ACC112 (cell line): ENCODE data around the gene PREP.

Experiments
- H2AFZ ChIP-seq: fragments of 200-600 bp; sonication (generic); one replicate; pipeline ENCODE4 v1.6.0; 2017; ENCODE audit warnings: antibody characterized with exemption, low read length; ENCODE audit not compliant: unreplicated experiment
- H3K27ac ChIP-seq: fragments of 200-600 bp; sonication (generic); 2 replicates; pipeline ENCODE4 v1.5.1; 2014; ENCODE audit warnings: low read depth, mild to moderate bottlenecking, antibody characterized with exemption, low read length, moderate library complexity
- H3K27me3 ChIP-seq: fragments of 200-600 bp; sonication (generic); 2 replicates; pipeline ENCODE4 v1.6.1; 2014; ENCODE audit warnings: mild to moderate bottlenecking, antibody characterized with exemption, low read length, moderate library complexity, mixed read lengths; ENCODE audit not compliant: insufficient read depth
- H3K36me3 ChIP-seq: fragments of 200-600 bp; sonication (generic); 2 replicates; pipeline ENCODE4 v1.6.1; 2016; ENCODE audit warnings: mild to moderate bottlenecking, antibody characterized with exemption, low read length, moderate library complexity, mixed read lengths; ENCODE audit not compliant: insufficient read depth
- H3K4me1 ChIP-seq: fragments of 200-600 bp; sonication (generic); one replicate; pipeline ENCODE4 v1.6.1; 2016; ENCODE audit warnings: low read length, mixed read lengths; ENCODE audit not compliant: insufficient read depth, unreplicated experiment, control insufficient read depth
- H3K4me3 ChIP-seq: fragments of 200-600 bp; sonication (generic); 2 replicates; pipeline ENCODE4 v1.5.1; 2014; ENCODE audit warnings: mild to moderate bottlenecking, low read depth, low read length
- H3K79me2 ChIP-seq: fragments of 200-600 bp; sonication (generic); one replicate; pipeline ENCODE4 v1.6.0; 2016; ENCODE audit warnings: low read length; ENCODE audit not compliant: control insufficient read depth, unreplicated experiment, insufficient read depth

The PREP gene

DNA sequence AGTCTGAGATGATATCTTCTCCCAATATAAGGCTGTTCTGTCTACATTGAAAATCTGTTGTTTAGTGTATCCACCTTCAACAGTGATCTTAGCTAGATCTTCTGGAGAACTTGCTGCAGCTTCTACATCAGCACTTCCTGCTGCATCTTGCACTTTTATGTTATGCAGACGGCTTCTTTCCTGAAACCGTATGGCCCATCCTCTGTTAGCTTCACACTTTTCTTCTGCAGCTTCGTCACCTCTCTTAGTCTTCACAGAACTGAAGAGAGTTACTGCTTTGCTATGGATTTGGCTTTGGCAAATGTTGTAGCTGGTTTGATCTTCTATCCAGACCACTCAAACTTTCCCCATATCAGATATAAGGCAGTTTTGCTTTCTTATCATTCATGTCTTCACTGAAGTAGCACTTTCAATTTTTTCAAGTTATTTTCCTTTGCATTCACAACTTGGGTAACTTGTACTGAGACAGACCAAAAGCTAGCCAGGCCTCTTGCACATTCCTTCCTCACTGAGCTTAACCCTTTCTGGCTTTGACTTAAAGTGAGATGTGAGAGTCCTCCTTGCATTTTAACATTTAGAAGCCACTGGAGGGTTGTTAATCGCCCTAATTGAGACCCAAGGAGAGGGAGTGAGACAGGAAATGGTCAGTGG, 110.1 kb downstream of the PREP start:
- Histone ChIP-seq H3K27me3 (no peaks in the 10 kb centered on the region), H3K4me3 (no peak overlapping the region), H3K4me1 (no peaks in the 10 kb centered on the region), H3K79me2 (no peaks in the 10 kb centered on the region), H3K27ac (no peak overlapping the region), H3K36me3 (0 out of 2 replicates have a peak, but pooled peaks cover 8% of the 10 kb centered on the region), H2AFZ (no peak overlapping the region)

DNA sequence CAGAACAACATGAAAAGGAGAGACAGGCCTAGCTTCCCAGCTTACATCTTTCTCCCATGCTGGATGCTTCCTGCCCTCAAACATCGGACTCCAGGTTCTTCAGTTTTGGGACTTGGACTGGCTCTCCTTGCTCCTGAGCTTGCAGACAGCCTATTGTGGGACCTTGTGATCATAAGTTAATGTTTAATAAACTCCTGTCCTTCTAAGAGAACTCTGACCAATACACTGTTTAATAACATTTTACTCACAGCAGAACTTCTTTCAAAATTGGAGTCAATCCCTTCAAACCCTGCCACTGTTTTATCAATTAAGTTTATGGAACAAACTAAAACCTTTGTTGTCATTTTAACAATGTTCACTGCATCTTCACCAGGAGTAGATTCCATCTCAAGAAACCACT, 111.4 kb downstream of the PREP start:
- Histone ChIP-seq H3K79me2 (no peaks in the 10 kb centered on the region), H2AFZ (no peak overlapping the region), H3K27ac (no peak overlapping the region), H3K27me3 (no peaks in the 10 kb centered on the region), H3K4me3 (no peak overlapping the region), H3K36me3 (0 out of 2 replicates have a peak, but pooled peaks cover 8% of the 10 kb centered on the region), H3K4me1 (no peaks in the 10 kb centered on the region)

DNA sequence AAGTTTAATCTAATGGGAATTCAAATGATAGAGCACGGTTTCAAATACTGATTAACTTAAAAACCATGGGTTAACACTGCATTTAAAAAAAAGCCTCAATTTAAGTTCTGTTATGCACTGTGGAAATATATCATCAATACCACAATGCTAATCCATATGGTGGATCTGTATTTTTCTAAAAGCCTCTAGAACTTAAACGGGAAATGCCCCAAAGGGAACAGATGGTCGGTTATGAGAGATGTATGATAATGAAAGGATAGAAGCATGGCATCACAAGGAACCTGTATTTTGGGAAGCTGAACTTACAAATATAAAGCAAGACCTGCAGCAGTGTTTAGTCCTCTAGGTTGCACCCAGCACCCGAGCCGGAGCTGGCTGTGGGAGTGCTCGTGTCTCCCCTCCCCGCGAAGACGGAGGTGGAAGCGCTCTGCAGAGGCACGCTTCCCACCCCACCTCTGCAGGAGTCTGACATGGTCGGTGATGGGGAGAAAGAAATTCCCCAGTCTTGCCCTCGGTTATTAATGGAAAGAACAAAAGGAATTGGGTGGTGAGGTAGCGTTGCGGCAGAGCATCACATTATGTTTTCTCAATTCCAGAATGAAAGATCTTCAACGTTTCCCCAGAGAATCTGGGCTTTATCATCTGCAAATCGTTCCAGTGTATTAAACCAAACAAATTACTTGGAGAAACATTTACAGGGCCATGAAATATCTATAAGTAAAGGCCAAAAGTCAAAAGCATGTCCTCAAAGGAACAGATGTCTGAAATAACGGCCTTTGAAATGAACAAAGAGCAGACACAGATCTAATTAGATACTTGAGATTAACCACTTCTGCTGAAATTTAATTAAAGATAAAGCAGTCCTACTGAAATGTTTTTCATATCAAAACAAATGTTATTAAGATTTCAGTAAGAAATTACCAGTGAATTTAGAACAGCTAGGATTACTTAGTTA, 120.0 kb downstream of the PREP start:
- no peak overlapping the region for H2AFZ ChIP-seq
- H3K27me3 ChIP-seq = no peaks in the 10 kb centered on the region
- H3K79me2 ChIP-seq = no peaks in the 10 kb centered on the region
- 0 out of 2 replicates have a peak, but pooled peaks cover 2% of the 10 kb centered on the region for H3K36me3 ChIP-seq
- no peaks in the 10 kb centered on the region for H3K4me1 ChIP-seq
- H3K27ac ChIP-seq = no peak overlapping the region
- no peak overlapping the region for H3K4me3 ChIP-seq

DNA sequence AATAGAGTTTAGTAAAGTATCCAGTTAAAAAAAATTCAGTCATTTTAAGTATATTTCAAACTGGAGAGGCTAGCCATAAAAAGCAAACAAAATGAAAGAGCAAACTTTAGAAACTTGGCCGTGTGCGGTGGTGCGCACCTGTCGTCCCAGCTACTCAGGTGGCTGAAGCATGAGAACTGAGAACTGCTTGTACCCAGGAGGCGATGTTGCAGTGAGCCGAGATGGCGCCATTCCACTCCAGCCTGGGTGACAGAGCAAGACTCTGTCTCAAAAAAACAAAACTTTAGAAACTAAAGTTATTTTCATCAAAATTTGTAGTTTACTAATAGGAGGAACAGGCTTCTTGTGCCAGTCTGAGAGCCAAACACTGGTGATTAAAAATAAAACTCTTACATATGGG, 122.8 kb downstream of the PREP start:
- H3K4me3 ChIP-seq = no peak overlapping the region
- no peaks in the 10 kb centered on the region for H3K27me3 ChIP-seq
- peaks cover 5% of the 10 kb centered on the region for H3K36me3 ChIP-seq

DNA sequence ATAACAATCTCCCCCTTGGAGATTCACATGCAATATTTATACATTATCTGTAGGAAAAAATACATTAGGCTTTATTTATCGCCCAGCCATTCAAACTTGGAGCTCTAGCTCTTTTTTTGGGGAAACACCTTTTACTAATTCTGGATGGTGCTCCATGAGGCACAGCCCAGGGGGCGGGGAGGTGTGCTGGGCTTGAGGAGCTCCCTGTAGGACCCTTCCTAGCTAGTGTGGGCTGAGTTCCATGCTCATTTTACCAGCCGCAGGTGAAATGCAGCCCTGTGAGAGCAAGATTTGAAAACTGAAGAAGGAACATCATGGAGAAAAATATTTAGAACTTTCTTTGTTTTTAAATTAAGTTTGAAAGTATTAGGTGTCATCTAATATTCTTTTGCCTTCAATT, 123.4 kb downstream of the PREP start:
- H3K27me3 ChIP-seq = no peaks in the 10 kb centered on the region
- no peaks in the 10 kb centered on the region for H3K79me2 ChIP-seq
- H3K4me3 ChIP-seq = no peak overlapping the region
- H2AFZ ChIP-seq = no peak overlapping the region
- H3K4me1 ChIP-seq = no peaks in the 10 kb centered on the region
- H3K36me3 ChIP-seq = peaks cover 5% of the 10 kb centered on the region
- no peak overlapping the region for H3K27ac ChIP-seq

More for the DNA sequence above, 122.8 kb downstream of the PREP start:
- Histone ChIP-seq H3K4me1 (no peaks in the 10 kb centered on the region), H2AFZ (no peak overlapping the region), H3K27ac (no peak overlapping the region), H3K79me2 (no peaks in the 10 kb centered on the region)

DNA sequence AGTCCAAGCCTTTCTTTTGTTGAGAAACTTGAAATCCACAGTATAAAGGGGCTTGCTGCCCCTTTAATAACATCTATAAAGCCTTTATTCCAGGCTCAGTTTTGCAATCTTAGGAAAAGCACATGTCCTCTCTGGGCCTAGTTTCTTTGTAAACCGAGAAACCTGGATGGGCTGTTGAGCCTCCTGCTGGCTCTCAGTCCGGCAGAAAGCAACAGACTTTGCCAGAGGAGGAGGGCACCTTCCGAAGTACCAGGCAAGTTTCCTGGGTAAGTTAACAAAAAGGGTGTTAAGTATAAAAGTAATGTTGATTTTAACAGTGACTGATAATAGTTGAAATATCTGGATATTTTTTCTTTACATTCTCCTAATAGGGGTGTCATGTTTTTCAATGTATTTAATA, 124.1 kb downstream of the PREP start:
- peaks cover 5% of the 10 kb centered on the region for H3K36me3 ChIP-seq
- no peaks in the 10 kb centered on the region for H3K27me3 ChIP-seq
- H3K79me2 ChIP-seq = no peaks in the 10 kb centered on the region
- no peaks in the 10 kb centered on the region for H3K4me1 ChIP-seq
- no peak overlapping the region for H3K27ac ChIP-seq
- H3K4me3 ChIP-seq = no peak overlapping the region
- no peak overlapping the region for H2AFZ ChIP-seq

GRCh38 chr6:105278035-105278434, 124.8 kb downstream of the PREP start:
- Histone ChIP-seq H3K36me3 (peaks cover 5% of the 10 kb centered on the region), H3K79me2 (no peaks in the 10 kb centered on the region), H2AFZ (no peak overlapping the region), H3K4me3 (no peak overlapping the region), H3K27me3 (no peaks in the 10 kb centered on the region), H3K27ac (no peak overlapping the region), H3K4me1 (peaks cover under 1% of the 10 kb centered on the region)

- Histone ChIP-seq H3K27me3 (no peaks in the 10 kb centered on the region), H2AFZ (no peak overlapping the region), H3K79me2 (no peaks in the 10 kb centered on the region), H3K27ac (no peak overlapping the region), H3K36me3 (peaks cover 5% of the 10 kb centered on the region), H3K4me1 (peaks cover 6% of the 10 kb centered on the region), H3K4me3 (no peak overlapping the region)
Measured at GRCh38 chr6:105276374-105276773, 126.5 kb downstream of the PREP start.

- peaks cover 5% of the 10 kb centered on the region for H3K36me3 ChIP-seq
- H2AFZ ChIP-seq = no peak overlapping the region
- no peak overlapping the region for H3K27ac ChIP-seq
- no peaks in the 10 kb centered on the region for H3K27me3 ChIP-seq
- H3K4me3 ChIP-seq = no peak overlapping the region
- peaks cover 6% of the 10 kb centered on the region for H3K4me1 ChIP-seq
- H3K79me2 ChIP-seq = no peaks in the 10 kb centered on the region
Measured at GRCh38 chr6:105275542-105275941, 127.3 kb downstream of the PREP start.

- H3K27me3 ChIP-seq = no peaks in the 10 kb centered on the region
- H3K4me3 ChIP-seq = no peak overlapping the region
- H3K27ac ChIP-seq = no peak overlapping the region
- H2AFZ ChIP-seq = no peak overlapping the region
- H3K79me2 ChIP-seq = no peaks in the 10 kb centered on the region
- H3K4me1 ChIP-seq = peaks cover 6% of the 10 kb centered on the region
- peaks cover 5% of the 10 kb centered on the region for H3K36me3 ChIP-seq
Measured at GRCh38 chr6:105274678-105275077, 128.2 kb downstream of the PREP start.

DNA sequence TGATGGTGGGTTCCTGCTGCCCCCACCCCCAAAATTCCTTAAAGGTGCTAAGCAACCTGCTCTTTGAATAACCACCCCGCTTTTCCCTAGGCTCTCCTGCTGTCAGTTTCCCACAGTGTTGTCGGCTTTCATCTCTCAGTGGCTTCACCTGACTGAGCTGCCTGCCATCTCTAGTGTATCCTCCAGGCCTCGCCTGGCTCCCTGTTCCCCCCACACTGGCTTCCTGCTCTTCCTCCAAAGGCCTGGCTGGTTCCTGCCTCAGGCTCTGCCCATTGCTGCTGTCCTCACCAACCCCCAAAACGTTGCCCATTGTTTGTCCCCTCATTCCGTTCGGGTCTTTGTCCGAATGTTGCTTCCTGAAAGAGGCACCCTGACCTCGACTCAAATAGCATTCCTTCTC, 129.3 kb downstream of the PREP start:
- Histone ChIP-seq H3K79me2 (no peaks in the 10 kb centered on the region), H3K27me3 (no peaks in the 10 kb centered on the region), H3K4me3 (no peak overlapping the region), H3K4me1 (peaks cover 6% of the 10 kb centered on the region), H3K36me3 (peaks cover 5% of the 10 kb centered on the region), H3K27ac (no peak overlapping the region), H2AFZ (no peak overlapping the region)
